ENCODE results near the gene IDH2.
A peak's percentile ranks its signal among the peaks of the same experiment; 100 is the strongest.
"Not testable (repeated sequence)": the region's sequence is repeated elsewhere in the genome, so short reads cannot be mapped to it uniquely, and the experiment has no call there.

The IDH2 gene

GRCh38 chr15:90084876-90085423 is 17.3 kb downstream of the IDH2 start:
- no peak for DNase-seq (ENCODE audit: low spot score)

- no peak for DNase-seq (ENCODE audit: low spot score)
Measured at GRCh38 chr15:90083954-90084607, 18.2 kb downstream of the IDH2 start.

GRCh38 chr15:90083419-90083818 is 18.8 kb downstream of the IDH2 start:
- no peak for DNase-seq (ENCODE audit: low spot score)

- DNase-seq (ENCODE audit: low spot score), result no peak
Measured at GRCh38 chr15:90082140-90082715, 20.0 kb downstream of the IDH2 start.

- DNase-seq (ENCODE audit: low spot score), result no peak
Measured at GRCh38 chr15:90080818-90081393, 21.4 kb downstream of the IDH2 start.

- no peak for DNase-seq (ENCODE audit: low spot score)
Measured at GRCh38 chr15:90080458-90080755, 21.9 kb downstream of the IDH2 start.

GRCh38 chr15:90079619-90080457 is 22.4 kb downstream of the IDH2 start:
- DNase-seq (ENCODE audit: low spot score), result no peak

- DNase-seq (ENCODE audit: low spot score), result no peak
Measured at GRCh38 chr15:90078965-90079364, 23.3 kb downstream of the IDH2 start.

- no peak for DNase-seq (ENCODE audit: low spot score)
Measured at GRCh38 chr15:90076716-90077115, 25.6 kb downstream of the IDH2 start.

GRCh38 chr15:90075420-90076289 is 26.6 kb downstream of the IDH2 start:
- DNase-seq (ENCODE audit: low spot score), result peak; percentile 67

- DNase-seq (ENCODE audit: low spot score), result no peak
Measured at GRCh38 chr15:90074916-90075315, 27.4 kb downstream of the IDH2 start.

GRCh38 chr15:90074023-90074422 is 28.2 kb downstream of the IDH2 start:
- no peak for DNase-seq (ENCODE audit: low spot score)

- DNase-seq (ENCODE audit: low spot score), result no peak
Measured at GRCh38 chr15:90072978-90073640, 29.2 kb downstream of the IDH2 start.

GRCh38 chr15:90071220-90071807 is 31.0 kb downstream of the IDH2 start:
- DNase-seq (ENCODE audit: low spot score), result peak; percentile 79

GRCh38 chr15:90070623-90071022 is 31.6 kb downstream of the IDH2 start:
- DNase-seq (ENCODE audit: low spot score), result not testable (repeated sequence)

- DNase-seq (ENCODE audit: low spot score), result no peak
Measured at GRCh38 chr15:90067953-90068606, 34.2 kb downstream of the IDH2 start.

GRCh38 chr15:90067181-90067952 is 34.9 kb downstream of the IDH2 start:
- no peak for DNase-seq (ENCODE audit: low spot score)

GRCh38 chr15:90065682-90066049 is 36.6 kb downstream of the IDH2 start:
- no peak for DNase-seq (ENCODE audit: low spot score)

GRCh38 chr15:90064911-90065681 is 37.2 kb downstream of the IDH2 start:
- DNase-seq (ENCODE audit: low spot score), result no peak

Measured in kidney tubule cell (primary cell).